Left hindlimb (tissue), 1 donor: ENCODE data around the gene JARID2.

ENCODE experiments used
- DNase-seq: peaks from one replicate; pipeline ENCODE4 v3.0.0-alpha.2; 2018

The JARID2 gene

DNA sequence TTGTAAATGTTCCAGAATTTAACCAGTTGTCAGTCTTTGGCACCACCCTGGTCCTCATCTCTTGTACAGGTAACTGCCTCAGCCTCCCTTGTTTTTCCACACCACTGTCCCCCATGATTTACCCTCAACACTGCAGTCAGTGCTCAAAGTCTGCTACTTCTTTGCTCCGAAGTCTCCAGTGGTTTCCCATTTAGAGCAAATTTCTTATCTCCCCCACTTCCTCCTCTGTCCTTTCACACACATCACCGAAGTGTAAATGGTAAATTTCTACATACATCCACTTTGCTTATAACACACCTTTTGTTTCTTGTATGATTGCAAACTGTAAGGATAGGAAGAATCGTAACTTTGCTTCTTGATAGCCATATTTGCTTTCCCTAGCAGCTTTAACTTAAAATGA, 115.3 kb downstream of the JARID2 start:
- no peak for DNase-seq

DNA sequence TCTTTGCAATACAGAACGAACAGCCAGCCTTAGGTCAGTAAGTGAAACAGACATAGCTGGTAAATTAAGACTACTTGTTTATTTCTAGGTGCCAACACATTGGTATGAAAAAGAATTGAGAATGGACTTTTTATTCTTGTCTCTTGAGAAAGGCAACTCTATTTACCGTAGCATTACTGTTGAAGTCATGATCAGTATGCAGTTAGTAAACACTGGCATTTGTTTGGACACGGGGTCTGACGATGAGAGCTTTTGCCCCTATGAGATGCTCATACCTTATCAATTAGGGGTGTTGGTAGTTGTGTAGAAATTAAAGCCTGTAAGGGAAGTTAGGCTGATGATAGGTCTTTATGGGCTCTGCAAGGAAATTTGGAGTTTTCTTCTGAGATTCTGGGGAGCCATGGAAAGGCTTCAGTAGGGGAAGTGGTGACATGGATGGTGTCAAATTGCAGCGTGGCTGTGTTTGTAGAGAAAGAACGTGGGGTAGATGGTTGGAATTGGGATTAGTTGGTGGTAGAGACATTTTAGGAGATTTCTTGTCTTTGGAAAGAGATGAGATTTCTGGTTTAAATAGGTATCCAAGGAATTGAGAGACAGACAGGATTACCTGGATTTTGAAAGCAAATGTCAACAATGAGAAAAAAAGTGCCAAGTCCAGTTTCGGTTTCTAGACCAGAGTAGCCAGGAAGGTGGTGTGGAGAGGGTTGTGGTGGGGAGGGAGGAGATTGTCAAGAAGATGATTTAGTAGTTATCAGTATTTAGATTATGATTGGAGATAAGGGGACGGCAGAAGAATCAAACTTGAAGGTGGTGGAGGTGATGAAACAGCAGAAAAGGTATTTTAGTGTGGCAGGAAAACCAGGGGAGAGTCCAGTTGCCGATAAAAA, 116.6 kb downstream of the JARID2 start:
- no peak for DNase-seq

DNA sequence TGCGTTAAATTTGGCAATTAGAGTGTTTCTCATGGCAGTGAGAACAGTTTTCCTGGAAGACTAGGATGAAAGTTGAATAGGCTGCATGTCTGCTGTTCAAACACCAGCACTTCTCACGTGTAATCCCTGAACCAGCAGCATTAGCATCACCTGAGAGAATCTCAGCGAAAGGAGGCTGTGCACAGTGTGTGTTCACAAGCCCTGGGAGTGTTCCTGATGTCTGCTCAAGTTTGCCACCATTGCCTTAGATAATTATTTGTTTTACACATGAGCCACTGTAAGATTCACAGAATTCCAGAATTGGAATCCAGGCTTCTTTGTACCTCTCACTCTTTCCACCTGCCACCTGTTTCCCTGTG, 117.3 kb downstream of the JARID2 start:
- DNase-seq, result no peak

DNA sequence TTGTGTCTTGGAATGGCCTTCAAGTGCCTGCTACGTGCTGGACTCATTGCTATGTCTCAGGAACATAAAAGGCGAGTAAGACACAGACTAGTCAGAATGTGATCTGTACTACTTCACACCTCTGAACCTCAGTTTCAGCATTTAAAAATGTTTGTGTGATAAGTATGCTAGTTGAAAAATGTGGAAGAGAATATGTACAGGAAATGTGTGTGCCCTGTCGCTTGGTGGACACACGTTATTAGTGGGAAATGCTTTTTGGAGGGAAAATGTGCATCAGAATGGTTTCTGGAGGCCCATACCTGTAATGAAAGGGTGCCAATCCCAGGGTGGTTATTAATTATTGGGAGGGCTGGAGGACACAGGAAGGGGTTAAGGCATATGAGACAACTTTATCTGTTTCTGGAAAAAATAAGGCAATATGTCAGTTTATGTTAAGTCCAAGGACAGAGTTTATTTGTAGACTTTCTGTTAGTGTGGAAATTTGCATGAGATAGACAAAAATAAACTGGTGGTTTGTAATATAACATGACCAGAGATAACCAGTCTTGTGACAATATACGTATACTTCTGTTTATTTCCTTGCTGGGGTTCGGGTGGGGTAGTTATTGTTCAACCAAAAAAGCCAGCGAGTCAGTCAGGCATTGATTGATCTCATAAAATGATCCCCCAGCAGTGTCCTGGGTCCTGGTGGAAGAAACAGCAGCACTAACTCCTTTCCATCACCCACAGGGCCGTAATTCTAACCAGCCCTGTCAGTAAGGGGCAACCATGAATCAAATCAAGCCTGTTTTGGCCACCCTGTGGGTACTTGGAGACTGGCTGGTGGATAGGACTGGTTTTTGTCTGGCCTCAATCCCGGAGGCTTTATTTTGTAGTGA, 117.9 kb downstream of the JARID2 start:
- no peak for DNase-seq

DNA sequence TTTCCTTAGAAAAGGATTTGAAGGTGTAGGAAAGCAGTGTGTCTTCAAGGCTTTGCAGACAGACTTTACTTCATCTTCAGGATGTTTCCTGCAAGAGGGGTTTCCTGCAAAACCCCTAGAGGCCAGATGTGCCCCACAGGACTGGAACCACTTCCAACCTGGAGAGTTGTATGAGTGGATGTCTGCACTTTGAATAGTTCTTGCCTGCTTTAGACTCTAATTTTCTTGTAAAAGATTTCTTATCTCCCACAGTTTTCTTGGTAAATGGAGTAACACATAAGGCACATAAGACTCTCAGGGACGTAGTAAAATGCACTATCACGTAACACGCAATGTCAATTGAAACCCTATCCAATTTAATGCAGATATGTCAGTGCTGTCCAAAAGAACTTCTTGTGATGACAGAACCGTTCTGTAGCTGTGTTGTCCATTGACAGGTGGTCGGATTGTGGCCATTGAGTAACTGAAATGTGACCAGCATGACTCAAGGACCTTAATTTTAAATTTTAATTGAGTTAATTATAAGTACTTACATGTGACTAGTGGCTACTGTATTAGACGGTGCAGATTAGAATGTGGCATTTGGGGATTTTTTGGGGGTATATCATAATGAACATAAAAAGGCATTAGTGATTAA, 118.7 kb downstream of the JARID2 start:
- DNase-seq, result no peak

DNA sequence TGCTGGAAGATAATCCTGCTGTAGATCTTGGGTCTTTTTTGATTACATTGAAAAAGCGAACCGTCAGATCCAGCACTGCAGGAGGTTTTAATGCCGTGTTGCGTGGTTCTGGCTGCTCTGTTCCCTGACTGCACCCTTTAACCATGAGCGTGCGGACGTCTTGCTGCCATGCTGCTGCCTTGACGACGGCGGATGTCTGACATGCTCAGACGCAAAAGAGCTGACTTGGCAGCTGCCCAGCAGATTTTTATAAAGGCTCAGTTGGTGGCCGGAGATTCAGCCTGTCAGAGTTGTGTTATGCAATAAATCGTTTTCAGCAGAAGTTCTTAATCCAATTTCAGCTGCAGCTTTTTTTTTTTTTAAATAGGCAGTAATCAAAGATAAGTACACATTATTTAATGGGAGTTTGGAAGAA, 119.4 kb downstream of the JARID2 start:
- DNase-seq, result peak; percentile 66

DNA sequence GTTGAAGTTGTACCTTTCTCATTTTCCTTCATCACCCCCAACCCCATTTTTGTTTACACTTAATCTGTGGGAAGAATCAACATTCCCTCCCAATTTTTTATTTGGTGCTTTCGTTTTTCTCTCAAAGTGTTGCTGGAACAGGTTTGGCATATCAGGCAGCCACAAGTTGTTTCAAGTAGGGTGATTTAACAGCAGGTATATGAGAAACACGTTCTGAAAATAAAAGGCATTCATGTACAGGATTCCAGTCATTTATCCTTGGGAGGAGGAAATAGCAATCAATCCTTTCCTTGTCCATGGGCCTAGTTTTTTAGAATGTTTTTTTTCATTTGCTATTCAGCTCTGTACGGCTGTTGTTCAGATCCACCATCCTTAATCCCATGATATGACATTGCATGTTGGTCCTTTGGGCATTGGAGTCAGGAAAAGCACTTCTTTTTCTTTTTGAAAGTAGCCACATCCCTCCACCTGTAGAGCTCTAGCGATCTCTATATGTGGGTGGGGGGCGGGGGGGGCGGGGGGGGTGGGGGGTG, 120.2 kb downstream of the JARID2 start:
- no peak for DNase-seq

DNA sequence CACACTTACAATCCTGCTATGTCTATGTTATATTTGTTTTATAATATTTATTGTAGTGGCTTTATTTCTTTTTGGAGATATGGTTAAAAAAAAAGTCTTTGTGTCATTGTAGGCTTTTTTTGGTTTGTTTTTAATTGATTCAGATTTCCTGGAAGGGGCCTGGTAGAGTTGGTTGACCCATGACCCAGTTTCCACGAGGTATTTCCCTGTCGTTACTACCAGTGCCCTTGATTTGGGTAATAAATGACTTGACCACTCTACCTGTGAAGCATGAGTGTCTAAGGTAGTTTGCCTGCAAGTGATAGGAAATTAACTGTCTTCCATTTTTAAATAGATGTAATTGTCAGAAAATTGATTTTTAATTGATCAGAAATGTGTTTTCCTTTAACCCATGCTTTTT, 121.0 kb downstream of the JARID2 start:
- DNase-seq, result no peak

DNA sequence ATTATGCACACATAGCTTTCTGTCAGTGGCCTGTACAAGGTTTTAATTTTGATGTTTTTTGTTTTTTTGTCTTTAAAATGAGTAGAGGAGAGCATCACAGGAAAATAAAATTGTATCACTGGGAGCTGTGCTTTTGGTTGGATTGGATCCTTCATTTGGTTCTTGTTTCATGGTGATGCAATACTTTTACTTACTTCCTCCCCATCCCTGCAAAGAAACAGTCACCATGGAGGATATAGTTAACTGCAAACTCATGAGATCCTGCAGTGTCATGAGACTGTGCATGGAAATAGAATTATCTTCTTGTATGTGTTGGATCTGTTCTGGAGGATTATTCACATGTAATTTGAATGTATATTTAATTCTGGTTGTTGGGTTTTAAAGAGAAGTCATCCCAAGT, 122.3 kb downstream of the JARID2 start:
- no peak for DNase-seq

DNA sequence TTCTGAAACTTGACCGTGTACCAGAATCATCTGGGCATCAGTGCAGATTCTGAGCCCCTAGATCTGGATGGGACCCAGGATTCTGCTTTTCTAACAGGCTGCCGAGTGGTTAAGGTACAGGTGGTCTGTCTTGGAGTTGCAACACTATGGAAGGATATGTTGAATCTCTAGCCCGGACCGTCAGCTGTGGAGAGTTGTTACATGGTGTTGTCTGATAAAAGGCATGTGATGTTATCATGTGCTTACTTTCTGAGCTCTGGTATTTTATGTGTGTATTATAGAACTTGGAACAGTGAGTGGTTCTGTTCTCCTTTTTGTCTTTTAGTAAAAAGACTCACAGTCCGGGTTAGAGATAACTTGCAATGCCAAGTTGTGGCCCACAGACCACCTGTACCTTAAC, 123.0 kb downstream of the JARID2 start:
- DNase-seq, result no peak

DNA sequence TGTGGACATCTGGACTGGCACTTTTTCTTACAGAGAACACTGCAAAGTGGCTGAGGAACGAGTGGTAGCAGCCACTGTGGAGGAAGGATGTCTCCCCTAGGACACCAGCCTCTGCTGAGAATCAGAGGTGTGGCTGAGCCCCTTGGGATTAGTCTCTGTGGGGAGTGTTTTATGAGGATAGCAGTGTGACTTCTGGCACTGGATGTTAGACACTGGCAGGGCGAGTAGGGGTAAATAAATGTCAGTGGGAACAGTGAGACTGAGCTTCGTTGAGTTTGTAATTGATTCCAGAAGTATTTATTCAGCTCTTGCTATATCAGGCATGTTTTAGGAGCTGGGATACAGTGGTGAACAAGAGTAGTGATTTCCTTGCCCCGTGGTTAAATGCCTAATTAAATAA, 124.0 kb downstream of the JARID2 start:
- DNase-seq, result no peak

DNA sequence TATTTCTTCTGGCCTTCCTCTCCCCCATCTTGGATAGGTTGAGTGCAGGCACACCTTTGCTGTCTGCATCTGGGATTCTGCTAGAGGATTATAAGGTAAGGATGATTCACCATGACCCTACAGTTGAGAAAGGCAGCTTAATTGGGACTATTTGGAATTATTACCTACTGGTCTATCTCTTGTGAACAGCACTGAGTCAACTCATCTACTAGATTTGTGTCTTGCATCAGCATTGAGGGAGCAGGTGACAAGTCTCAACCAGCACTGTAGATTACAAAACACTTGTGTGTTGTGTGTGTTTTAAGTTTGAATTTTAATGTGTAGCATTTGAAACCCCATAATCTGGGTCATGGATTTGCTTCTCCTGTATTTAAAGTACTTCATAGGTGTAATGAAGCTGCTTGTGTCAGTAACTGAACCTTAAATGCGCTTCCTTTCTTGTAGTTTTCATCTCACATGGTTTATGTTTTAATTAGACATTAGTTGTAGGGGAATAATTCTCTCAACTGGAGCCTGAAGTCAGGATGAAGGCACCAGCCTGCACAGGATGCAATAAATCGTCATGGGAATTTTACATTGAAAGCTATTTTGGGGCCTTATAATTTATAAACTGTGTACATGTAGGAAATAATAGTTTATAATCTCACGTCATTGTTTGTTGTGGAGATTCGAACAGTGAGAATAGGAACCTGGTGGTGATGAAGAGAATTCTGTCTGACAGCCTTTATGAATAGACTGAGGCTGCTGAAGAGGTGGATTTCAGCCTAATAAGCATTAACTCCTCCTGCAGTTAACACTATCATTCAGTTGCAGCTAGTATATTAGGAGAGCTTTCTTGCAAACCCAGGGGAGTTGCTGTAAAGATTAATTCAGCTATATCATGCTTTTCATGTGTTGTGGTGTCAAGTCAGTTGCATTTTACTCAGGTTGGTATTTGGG, 125.1 kb downstream of the JARID2 start:
- no peak for DNase-seq

DNA sequence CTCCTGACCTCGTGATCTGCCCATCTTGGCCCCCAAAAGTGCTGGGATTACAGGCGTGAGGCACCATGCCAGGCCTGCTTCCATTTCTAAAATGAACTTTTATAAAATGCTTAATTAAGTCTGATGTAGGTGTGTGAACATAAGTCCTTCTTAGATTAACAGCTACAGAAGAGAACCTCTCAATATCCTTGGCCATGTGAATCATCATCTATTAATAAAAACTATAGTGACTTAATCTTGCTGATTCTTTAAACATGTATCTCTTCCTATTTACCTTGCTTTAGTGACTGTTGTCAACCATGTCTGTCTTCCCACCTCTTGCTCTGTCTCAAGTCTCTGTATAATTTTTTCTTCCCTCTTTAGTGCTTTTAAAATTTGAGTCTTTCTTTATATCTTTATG, 127.1 kb downstream of the JARID2 start:
- no peak for DNase-seq

DNA sequence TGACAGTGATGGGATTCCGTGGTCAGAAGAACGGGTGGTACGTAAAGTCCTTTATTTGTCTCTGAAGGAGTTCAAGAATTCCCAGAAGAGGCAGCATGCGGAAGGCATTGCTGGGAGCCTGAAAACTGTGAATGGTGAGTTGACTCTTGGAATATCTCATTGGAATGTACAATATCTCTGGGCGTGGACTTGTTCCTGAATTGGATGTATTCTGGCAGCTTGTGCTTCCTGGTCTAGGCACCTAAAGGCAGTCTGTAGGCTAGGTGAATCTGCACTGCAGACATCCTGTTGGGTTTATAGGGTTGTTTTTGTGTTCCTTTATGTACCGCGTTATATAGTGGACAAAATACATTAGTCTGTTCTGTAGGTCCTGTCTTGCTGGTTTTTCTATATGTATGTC, 128.2 kb downstream of the JARID2 start:
- DNase-seq, result no peak

DNA sequence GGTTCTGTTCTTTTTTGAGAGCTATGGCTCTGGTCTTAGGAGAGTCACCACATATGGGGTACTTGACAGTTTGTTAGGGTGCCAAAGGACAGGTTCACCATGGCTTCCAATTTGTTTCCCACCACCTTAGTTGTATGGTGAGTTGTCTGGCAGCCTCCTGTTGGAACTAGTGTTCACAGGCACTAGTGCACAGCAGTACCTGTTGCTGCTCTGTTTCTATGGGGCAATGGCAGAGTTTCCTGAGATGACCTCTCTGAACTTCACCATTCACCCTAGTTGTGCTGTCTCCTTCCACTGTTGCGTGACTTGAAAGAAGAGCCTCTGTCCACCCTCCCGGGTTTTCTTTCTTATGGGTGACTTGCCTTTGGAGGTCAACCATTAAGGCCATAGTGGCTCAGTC, 129.1 kb downstream of the JARID2 start:
- no peak for DNase-seq

DNA sequence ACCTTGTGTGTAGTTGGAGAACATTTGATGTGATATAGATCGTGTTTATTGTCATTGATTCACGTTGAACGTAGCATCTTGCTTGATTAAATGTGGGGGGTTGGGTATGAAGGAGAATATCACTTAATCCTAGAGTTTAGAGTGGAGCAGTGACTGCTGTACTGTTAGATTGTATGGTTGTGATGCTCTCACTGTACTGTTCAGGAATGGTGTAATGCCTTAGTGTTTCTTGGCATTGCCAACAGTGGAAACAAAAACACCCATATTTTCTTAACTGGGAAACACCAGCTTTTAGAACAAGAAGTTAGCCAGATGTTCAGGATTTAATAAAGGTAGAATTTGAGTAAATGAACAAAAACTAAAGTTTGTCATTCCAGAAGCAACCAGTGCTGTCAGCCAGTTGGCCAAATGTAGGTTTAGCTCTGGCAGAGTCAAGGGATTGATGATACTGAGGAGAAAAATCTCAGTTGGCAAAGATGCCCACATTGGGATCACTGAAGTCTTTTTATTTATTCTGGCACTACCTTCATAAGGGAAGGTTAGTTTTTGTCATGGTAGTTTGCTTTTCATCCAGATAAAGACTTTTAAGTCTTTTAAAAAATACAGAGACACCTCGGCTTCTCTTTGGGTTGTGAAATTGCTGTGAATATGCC, 129.9 kb downstream of the JARID2 start:
- DNase-seq, result no peak

DNA sequence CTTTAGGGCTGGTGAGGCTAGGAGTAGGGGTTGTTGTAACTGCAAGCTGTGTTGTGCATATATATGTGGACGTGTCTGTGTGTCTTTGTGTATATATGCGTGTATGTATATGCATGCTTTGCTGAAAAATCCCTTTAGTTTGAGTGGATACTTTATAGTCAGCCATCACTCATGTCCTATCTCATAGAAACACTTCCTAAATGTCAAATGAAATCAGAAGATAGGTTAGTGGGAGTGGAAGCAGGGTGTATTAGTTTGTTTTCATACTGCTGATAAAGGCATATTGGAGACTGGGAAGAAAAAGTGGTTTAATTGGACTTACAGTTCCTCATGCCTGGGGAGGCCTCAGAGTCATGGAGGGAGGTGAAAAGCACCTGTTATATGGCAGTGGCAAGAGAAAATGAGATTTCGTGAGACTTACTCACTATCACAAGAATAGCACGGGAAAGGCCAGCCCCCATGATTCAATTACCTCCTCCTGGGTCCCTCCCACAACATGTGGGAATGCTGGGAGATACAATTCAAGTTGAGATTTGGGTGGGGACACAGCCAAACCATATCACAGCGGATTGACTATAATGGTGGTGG, 131.1 kb downstream of the JARID2 start:
- no peak for DNase-seq

DNA sequence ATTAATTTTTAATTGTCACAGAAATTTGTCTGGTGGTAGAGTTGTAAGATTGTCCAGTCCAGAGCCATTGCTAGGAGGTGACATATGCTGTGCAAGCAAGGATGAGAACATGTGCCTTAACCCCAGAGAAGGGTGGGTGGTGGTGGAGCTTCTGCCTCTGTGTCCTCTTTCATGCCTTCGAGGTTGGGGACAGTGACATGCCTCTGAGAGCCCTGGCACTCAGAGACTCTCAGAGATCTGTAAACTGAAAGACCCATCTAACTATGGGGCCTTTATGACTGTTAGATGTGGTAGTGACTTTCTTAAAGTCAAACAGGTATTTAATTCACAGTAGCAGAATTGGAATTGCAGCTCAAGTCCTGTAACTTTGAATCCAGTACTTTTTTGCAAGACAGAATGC, 132.4 kb downstream of the JARID2 start:
- DNase-seq, result no peak

DNA sequence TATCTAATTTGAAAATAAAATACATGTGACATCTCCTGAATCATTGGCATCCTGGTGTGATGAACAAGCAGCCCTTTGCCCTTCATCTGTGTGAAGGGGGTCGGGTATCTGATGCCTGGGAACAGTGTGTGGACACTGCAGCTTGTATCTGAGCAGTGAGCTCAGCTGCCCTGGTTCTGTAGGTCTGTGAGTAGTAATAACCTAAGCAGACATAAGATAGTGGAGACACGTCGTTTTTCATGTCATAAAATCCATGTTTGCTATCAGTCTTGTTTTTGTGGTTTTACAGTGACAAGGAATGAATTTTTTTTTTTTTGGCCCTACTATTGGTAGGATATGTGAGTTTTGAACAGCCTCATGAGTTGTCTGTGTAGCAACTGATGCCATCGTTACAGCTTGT, 133.0 kb downstream of the JARID2 start:
- DNase-seq, result no peak

DNA sequence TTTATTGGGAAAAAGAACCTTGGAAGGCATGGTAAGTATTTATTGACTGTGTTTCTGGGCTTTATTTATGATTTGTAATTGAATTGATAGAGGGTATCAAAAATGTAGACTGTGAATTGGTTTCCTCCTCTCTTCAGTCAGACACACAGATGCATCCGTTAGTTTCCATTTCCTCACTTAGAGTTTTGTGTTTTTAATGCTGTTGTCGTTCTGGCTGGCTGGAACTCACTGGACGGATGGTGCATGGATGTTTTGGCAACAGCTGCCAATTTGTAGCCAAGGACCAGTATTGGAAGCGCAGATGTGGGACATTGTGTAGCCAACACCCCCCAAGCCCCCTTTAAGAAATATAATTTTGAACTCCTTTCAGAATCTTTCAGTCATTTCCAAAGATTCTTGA, 134.5 kb downstream of the JARID2 start:
- no peak for DNase-seq

DNA sequence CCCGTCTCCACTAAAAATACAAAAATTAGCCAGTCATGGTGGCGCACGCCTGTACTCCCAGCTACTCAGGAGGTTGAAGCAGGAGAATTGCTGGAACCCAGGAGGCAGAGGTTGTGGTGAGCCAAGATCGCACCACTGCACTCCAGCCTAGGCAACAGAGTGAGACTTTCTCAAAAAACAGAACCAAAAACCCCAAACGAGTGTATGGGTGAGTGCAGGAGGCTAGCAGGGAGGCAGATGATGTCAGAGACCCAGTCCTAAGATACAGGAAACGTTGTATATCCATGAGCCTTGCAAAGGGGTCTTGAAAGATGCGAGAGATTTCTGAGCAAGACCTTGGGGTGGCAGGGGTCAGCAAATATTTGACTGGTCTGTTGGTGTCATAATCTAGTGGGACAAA, 136.2 kb downstream of the JARID2 start:
- DNase-seq, result no peak
